GM19397 (cell line): Measurements from ENCODE around the gene TRAPPC12.
"Not testable (repeated sequence)": the region's sequence is repeated elsewhere in the genome, so short reads cannot be mapped to it uniquely, and the experiment has no call there.

Source experiments
- ATAC-seq: cut with Tn5 transposase; IDR thresholded peaks from one replicate; pipeline ENCODE4 v1.9.1; 2021; ENCODE audit warnings: mild to moderate bottlenecking, moderate library complexity; ENCODE audit not compliant: unreplicated experiment

Gene TRAPPC12

DNA sequence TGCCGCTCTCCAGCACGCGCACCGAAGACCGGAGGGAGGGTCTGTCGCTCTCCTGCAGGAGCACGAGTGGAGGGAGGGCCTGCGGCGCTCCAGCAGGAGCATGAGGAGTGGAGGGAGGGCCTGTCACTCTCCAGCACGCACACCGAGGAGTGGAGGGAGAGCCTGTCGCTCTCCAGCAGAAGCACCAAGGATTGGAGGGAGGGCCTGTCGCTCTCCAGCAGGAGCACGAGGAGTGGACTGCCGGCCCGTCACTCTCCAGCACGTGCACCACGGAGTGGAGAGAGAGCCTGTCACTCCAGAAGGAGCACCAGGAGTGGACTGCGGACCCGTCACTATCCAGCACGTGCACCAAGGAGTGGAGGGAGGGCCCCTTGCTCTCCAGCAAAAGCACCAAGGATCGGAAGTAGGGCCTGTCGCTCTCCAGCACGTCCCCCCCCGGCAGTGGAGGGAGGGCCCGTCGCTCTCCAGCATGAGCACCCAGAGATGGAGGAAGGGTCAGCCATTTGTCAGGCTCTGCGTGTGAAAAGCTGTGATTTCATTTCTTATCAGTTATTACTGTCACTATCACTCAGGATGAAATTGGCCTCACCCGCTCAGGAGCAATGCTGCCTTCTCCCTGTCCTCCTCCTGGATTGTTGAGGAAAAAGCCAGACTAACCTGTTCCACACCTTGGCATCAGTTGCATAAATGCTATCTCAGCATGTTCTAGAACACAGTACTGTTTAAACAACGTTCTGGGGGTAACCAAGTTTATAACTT, 103.9 kb downstream of the TRAPPC12 start:
- no peak for ATAC-seq

GRCh38 chr2:3483986-3484960, 104.8 kb downstream of the TRAPPC12 start:
- no peak for ATAC-seq

- ATAC-seq = no peak
Observed at GRCh38 chr2:3485166-3485565, 105.7 kb downstream of the TRAPPC12 start.

- ATAC-seq = no peak
Observed at GRCh38 chr2:3486047-3487027, 106.8 kb downstream of the TRAPPC12 start.

- no peak for ATAC-seq
Observed at GRCh38 chr2:3487028-3487425, 107.5 kb downstream of the TRAPPC12 start.

GRCh38 chr2:3487432-3487831, 107.9 kb downstream of the TRAPPC12 start:
- no peak for ATAC-seq

DNA sequence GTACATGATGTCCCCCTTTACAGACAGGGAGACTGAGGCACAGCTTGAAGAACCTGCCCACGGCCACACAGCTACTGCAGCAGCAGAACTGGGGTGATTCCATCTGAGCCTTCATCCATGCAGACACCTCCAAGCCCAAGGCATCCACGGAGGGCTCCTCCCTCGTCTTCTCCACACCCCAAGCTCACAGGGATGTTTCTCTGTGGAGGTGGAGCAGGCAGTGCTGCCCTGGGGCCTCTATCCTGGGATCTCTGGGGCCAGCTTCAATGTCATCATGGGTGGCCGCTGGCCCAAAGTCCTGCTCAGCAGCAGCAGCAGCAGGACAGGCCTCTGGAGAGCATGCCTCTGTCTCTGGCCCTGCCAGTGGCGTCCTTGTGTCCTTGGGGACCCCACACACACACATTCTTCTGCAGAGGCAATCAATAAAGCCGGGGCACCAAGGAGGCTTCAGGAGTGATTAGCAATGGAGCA, 108.6 kb downstream of the TRAPPC12 start:
- no peak for ATAC-seq

GRCh38 chr2:3488855-3489763, 109.6 kb downstream of the TRAPPC12 start:
- no peak for ATAC-seq

DNA sequence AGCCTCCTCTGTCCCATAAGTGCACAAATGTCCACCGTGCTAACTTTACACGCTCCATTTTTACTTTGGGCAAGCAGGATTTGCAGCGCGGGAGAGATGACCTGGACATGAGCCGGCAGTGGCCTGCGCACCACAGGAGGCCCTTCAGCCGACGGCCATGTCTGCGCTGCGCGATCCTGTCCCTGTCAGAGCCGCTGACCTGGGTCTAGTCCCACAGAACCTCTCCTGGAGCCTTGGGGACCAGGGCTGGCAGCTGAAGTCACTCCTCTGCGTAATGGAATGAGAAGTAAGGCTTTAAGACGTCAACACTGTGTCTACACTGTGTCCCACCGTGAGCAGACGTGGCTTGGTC, 110.2 kb downstream of the TRAPPC12 start:
- ATAC-seq = no peak

- ATAC-seq = no peak
Observed at GRCh38 chr2:3490191-3491170, 111.0 kb downstream of the TRAPPC12 start.

DNA sequence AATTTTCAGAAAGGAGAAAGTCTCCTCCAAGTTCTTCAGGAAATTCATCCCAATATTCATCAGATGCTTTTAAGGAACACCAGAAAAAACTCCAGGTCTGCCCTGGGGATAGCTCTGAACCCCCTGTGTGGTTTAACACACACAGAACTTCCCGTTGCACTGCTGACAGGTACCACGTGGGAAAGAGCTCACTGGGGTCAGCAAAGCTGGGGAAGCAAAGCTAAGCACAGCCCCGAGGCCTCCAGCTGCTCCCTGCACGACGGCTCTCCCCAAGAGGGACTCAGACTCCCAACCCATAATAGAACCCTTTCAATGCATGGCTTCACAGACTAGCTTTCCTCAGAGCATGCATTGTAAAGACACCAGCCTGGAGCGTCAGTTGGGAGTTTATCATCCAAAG, 111.8 kb downstream of the TRAPPC12 start:
- ATAC-seq = no peak

- no peak for ATAC-seq
Observed at GRCh38 chr2:3491716-3492474, 112.4 kb downstream of the TRAPPC12 start.

- ATAC-seq = not testable (repeated sequence)
Observed at GRCh38 chr2:3492475-3492787, 112.9 kb downstream of the TRAPPC12 start.

DNA sequence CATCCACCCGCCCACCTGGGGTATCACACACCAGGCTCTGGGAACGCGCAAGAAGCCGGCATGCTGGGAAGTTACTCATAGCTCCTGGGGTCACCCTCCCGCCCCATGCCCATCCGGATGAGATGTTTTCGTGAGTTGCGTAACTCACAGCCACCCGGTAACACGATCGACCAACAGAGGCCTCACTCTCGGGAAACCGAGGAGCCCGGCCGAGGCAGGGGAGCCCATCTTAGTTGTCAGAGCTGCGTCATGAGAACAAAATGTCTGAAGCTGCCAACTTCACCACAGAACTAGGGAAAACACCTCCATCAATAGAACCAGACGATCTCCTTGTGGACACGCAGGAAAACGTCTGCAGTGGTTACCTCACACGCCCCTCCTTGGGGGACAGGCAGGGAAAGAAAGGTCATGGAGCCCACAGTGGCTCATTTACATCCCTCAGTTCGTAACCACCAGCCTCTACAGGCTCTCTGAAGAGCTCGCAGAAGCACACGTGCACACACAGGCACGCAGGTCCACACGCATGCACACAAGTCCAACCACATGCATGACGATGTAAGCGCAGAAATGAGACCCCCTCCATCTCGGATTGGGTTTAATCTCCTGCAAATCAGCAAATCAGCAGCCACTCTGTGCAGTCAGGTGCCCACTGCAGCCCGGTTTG, 113.6 kb downstream of the TRAPPC12 start:
- no peak for ATAC-seq

DNA sequence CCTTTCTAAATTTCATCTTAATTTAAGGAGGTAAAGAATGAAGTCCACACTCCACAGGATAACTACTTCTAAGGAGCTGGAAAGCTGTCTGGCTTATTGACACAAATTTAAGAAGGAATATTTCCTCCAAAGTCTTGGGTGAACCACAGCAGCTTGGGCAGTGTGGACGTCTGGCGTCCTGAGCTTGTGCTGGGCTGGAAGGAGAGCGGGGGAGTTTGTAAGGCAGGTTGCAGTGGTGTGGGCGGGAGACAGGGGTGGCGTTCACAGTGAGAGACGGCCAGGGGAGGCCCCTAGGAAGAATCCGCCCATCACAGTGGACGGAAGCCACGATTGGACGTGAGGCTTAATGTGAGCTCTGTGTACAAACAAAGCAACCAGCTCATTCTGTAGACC, 114.1 kb downstream of the TRAPPC12 start:
- no peak for ATAC-seq

GRCh38 chr2:3494984-3495666, 115.6 kb downstream of the TRAPPC12 start:
- no peak for ATAC-seq

DNA sequence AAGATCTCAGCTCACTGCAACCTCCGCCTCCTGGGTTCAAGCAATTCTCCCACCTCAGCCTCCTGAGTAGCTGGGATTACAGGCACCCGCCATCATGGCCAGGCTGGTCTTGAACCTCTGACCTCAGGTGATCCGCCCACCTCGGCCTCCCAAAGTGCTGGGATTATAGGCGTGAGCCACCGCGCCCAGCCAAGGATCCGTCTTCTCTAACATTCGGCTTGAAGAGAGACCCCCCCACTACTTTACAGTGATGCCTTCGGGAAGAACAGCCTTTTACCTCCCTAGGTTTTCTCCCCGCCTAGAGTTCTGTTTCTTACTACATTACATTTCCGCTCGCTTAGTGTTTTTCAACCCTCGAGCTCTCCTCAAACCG, 117.2 kb downstream of the TRAPPC12 start:
- not testable (repeated sequence) for ATAC-seq
